ENCODE results near the gene ECE2.
"Not testable (repeated sequence)": the region's sequence is repeated elsewhere in the genome, so short reads cannot be mapped to it uniquely, and the experiment has no call there.

Gene ECE2

GRCh38 chr3:184241141-184241446 is 34.7 kb upstream of the ECE2 start:
- DNase-seq, result no peak

DNA sequence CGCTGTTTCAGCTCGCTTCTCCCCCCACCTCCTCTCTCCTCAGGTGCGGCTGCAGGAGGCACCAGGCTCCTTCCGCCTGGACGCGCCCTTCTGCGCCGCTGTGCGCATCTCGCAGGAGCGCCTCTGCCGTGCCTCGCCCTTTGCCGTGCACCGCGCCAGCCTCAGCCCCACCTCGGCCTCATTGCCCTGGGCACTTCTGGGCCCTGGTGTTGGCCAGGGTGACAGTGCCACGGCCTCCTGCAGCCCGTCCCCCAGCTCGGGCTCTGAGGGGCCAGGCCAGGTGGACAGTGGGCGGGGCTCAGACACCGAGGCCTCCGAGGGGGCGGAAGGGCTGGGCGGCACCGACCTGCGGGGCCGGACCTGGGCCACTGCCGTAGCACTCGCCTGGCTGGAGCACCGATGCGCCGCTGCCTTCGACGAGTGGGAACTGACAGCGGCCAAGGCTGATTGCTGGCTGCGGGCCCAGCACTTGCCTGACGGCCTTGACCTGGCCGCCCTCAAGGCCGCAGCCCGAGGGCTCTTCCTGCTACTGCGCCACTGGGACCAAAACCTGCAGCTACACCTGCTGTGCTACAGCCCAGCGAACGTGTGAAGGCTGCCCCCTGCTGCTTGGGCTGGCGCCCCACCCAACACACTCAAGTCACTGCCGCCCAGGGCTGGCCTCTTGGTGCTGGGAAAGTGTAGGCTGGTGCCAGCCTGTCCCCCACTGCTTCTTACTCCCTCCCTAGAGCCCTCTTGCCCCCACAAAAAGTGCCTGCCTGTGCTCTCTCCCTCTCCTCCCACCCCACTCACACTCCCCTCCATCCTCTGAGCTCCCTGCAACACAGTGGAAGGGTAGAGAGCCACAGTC is 34.1 kb upstream of the ECE2 start:
- DNase-seq, result no peak

DNA sequence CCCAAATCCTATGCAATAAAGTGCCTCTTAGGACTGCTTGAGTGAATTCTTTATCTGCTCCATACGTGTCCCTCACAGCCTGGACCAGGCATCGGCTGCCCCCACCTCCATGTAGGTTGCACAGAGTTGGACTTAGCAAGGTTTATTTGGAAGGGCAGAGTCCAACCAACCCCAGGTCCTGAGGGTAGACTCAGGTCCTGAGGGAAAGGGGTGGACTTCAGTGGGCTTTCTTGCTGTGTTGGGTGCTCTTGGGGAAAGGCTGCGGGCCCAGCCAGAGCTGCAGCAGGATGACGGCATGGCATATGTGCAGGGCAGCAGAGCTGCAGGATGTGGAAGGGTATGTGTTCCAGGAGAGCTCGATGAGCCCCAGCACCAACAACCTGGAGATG is 33.5 kb upstream of the ECE2 start:
- no peak for DNase-seq

DNA sequence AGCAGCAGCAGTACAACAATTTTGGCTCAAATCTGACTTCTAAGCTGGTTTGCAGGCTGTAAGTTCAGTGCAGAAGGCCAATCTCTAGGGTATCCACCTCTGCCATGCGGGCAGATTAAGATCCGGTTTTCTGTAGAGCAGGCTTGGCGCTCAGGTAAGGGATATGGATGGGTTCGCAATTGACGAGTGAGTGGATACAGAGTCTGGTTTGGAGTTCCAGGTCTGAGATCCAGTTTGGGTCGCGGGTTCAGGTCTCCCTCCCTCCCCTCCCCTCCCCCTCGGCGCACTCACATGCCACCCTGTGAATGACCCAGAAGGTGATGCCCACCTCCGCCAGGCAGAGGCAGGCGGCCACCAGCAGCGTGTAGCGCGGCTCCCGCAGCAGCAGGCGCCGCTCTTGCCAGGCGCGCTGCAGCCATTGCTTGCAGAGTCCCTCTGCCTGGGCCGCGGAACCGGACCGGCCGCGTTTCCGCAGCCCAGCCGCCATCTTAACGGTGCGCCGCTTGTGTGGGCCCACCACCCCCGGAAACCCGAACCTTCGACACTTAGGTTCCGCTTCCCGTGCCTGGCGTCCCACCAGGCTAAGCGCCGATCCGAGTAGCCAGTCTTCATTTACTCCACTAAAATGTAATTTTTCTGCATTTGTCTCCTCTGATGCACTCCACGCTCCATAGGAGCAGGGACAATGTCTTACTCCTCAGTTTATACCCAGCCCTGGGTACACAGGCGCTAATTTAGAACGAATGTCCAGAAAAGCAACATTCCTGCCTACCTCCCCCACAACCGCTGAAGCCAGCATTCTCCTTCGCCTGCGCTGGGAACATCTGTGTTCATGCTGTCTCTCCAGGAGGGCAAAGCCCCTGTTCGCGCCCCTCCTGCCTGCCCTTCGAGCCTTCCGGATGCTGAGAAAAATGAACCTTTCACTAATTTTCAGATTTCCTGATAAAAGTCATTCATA is 27.1 kb upstream of the ECE2 start, which contains the start of gene ALG3:
TSS of gene ALG3 (minus strand) at position 509 of the 958 bp plus-strand sequence. CDS start at position 487, 22 bp downstream.
- peak; percentile 90 for DNase-seq

DNA sequence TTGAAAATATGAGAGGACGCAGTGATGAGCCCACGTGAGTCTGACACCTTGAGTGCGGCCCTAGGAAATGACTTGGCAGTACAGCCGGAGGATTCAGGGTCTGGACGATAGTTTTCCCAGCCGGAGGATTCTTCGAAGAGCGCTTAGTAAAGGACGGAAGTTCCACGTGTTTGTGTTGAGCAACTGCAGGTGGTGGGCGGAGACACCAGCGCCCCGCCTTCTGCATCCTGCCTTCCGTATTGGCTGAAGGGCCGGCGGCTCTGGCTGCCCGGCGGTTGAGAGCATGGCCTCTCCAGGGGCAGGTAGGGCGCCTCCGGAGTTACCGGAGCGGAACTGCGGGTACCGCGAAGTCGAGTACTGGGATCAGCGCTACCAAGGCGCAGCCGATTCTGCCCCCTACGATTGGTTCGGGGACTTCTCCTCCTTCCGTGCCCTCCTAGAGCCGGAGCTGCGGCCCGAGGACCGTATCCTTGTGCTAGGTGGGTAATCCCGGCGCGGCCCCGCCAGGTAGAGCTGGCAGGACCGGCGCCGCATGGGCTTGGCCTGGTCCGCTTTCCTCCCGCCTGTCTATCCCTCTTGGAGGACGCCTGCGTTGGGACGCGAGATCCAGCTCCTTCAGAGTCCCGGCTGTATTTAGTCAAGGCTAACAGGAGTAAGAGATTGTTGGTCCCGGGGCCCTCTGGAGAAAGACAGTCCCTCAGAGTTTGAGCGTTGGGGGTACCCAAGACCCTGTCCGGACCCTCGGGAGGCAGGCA is 26.2 kb upstream of the ECE2 start, which contains the start of gene EEF1AKMT4:
TSS of gene EEF1AKMT4 (plus strand) at position 261 of the 755 bp plus-strand sequence. CDS start at position 284, 23 bp downstream.
- DNase-seq, result peak; percentile 97

GRCh38 chr3:184250167-184250828 is 25.5 kb upstream of the ECE2 start:
- DNase-seq, result peak; percentile 93

DNA sequence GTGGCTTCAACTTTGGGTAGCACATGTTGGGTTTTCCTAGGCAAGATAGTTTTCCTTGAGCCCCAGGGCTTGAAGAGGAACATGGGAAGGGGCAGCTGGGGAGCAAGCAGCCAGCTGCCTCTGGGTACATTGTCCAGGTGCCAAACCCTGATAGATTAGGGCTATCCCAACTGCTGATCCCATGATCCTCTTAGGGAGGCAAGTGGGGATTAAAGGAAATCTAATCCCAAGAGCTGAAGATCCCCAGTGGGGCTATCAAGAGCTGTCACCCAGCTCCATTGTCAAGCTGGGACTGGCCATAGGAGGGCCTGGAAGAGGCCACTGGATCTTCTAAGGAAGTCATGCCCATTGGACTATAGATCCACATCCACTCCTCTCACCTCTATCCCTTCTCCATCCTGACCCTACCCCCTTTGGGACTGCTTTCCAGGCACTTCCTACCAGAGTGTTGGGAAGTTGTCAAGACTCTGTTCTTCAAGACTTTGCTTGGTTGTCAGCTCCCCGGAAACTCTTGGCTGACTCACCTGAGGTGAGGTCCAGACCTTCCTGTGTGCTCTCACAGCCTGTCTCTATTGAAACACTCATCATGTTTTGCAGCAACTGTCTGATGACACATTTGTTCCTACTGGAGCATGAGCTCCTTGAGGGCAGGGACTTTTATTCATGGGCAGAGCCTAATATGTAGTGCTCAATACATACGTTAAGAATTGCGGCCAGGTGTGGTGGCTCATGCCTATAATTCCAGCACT is 20.4 kb upstream of the ECE2 start:
- peak; percentile 33 for DNase-seq

DNA sequence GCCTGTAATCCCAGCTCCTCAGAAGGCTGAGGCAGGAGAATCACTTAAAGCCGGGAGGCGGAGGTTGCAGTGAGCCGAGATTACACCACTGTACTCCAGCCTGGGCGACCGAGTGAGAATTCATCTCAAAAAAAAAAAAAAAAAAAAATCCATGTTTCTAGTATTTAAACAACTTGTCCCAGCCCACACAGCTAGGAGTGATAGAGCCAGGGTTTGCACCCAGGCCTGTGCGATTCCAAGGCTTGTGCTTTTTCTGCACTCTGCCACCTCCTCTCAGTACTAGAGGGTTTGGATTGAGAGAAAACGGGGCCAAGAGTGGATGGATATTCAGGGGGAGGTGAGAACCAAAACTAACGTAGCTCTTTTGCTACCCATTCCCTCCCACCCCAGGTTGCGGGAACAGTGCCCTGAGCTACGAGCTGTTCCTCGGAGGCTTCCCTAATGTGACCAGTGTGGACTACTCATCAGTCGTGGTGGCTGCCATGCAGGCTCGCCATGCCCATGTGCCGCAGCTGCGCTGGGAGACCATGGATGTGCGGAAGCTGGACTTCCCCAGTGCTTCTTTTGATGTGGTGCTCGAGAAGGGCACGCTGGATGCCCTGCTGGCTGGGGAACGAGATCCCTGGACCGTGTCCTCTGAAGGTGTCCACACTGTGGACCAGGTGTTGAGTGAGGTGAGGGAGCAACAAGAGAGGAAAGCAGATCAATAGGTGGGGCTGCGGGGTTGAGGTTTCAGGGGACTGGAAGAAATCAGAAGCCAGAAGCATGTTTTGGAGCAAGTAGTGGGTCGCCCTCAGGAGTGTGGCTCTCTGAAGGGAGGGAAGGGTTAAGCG is 18.5 kb upstream of the ECE2 start:
- DNase-seq, result no peak

DNA sequence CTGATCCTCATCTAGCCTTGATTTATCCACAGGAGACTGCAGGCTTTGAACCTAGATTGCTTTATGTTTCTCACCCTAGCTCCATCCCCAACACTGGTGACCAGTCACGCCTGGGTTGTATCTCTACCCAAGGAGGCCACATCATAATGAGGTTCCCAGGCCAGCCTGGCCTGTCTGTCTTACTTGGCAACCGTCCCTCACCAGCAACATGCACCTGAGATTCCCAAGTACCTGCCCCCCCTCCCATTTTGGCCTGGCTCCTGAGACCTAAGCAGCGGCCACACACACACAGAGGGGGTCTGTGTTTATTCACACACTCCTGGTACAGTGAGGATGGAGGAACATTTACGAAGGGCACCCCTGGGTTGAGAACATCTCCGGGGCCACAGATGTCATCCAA is 16.9 kb upstream of the ECE2 start:
- DNase-seq, result no peak

GRCh38 chr3:184259396-184259877 is 16.4 kb upstream of the ECE2 start:
- DNase-seq, result no peak

DNA sequence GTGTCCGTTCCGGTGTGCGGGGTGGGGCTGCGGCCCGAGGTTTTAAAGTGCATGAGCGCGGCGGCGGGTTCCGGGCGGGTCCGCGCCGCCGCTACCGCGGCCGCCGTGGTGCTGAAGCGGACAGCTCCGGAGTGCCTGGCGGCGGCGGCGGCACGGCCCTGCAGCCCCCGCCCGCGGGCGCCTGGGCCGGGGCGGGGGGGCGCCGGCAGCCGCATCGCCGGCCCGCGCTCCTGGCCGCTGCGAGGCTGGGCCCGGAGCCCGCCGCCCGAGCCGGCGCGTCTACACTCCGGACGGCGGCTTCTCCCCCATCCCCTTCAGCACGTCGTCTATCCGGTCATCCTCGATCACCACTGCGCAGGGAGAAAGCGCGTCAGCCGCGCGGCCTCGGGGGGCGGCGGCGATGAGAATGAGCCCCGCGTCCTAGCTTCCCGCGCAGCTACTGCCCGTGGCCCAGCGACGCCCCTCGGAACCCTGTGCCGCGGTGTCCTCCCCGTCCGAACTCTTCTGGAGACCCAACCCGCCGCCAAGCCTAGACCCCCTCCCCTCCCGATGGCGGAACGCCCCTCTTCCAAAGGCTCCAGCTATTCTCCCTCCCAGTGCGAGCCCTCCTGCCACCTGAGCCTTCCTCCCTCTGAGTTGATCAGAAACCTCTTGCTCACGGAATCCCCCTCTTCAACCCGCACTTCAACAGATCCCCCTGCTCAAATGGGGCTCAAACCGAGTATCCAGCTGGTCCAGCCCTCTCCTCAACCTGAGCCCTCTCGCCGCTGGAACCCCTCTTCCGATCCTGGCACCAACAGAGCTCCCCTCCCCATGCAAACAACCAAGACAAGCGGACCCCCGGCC is 15.7 kb upstream of the ECE2 start:
- no peak for DNase-seq

- DNase-seq, result no peak
Observed at GRCh38 chr3:184260724-184261269, 15.0 kb upstream of the ECE2 start.

DNA sequence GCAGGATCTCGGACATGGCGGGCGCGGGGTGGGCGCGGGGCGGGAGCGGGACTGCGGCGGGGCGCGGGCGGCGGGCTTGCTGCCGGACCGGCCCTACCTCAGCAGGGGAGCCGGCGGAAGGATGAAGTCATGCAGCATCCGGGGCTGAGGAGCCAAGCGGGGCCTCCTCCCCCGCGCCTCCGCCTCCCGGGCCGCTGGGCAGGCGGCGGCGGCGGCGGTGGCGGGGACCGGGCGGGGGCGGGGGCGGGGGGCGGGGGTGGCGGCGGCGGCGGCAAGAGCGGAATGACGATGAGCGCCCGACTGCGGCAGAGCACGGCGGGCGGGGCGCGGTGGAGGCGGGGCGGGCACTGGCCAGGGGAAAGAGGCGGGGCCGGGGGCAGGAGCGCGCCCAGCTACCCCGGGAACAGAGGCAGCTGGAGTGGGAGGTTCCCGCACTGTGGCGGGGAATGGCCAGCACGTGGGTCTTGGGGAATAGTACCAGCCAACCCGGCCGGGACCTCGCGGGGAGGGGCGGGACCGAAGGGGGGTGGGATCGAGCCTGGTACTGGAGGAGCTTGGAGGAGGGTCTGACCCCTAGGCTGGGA is 14.5 kb upstream of the ECE2 start, which contains the start of gene CAMK2N2:
TSS of gene CAMK2N2 (minus strand) at position 284 of the 584 bp plus-strand sequence. CDS start at position 16, 268 bp downstream.
- peak; percentile 45 for DNase-seq

DNA sequence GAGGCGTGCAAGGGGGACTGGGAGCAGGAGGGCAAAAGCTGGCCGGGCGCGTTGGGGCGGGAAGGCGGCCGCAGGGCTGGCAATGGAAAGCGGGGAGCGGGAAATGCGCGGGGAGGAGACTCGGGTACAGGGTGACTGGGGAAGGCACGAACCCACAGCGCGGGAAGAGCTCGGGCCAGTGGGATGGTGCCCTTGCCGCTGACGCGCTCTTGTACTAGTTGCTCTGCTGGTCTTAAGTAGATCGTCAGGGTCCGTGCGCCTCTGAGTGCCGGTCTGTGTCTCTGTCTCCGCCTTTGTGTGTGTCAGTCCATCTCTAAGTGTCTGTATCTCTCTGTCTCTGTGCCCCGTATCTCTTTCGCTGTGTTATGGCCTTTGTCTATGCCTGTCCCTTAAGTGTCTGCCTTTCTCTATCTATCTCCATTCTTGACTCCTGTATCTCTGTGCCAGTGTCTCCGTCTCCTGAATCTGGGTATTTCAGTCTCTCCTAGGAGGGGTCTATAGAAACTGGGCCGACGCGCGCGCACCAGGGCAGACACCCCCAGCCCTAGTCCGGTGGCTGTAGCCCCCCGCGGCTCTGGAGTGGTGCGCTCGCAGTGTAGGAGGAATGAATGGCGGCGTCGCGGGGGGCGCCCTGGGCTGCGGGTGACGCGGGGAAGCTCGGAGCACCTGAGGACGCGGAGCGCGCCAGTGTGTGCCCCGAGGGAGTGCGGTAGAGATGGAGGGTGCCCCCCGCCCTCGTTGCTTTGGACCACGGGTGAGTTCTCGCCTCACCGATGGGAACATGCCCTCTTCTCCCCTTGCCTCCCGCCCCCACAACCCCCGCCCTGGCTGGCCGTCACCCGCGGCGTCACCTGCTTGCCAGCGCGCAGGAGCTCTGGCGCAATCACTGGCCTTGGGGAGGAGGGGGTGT is 13.7 kb upstream of the ECE2 start:
- no peak for DNase-seq

DNA sequence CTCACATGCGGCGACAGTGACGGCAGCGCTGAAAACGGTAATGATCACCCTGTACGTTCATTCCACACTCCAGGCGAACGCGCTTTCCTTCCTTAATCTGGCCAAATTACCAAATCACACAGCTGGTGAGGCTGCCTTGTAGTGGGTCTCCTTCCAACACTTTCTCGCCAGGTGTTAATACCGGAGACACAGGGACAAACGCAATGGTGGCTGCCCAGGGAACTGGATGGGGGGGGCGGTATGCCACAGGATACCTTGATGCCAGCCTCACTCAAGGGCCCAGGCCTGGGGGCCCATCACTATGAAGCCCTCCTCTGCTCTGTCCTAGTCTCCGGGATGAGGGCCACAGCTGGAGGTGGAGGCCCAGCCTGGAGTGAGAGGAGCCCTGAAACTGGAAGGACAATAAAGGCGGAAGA is 13.1 kb upstream of the ECE2 start:
- no peak for DNase-seq

- DNase-seq, result not testable (repeated sequence)
Observed at GRCh38 chr3:184267249-184267648, 8.6 kb upstream of the ECE2 start.

DNA sequence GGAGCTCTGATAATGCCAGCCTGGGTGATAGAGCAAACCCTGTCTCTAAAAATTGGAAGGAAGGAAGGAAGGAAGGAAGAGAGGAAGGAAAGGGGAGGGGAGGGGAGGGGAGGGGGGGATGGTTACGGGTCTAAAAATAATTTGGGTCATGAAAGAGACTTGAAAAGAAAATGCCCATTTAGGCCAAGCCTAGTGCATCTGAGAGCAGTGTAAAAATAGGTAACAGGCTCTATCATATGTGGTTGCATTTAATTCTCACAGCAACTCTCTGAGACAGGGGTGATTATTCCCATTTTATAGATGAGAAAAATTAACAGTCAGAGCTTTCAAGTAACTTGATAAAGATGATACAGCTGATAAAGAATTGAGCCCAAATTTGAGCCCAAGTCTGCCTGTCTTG is 3.6 kb upstream of the ECE2 start:
- DNase-seq, result no peak

- no peak for DNase-seq
Observed at GRCh38 chr3:184275381-184275701, 481 bp upstream of the ECE2 start.
